Kidney capillary endothelial cell (primary cell): ENCODE results near the gene THSD4.

Source experiments
- DNase-seq: peaks from one replicate; pipeline ENCODE4 v3.0.0-alpha.2; 2018; ENCODE audit warnings: low spot score

The THSD4 gene

GRCh38 chr15:71688509-71689094, 573.3 kb downstream of the THSD4 start:
- no peak for DNase-seq

GRCh38 chr15:71691081-71691457, 575.8 kb downstream of the THSD4 start:
- no peak for DNase-seq

- no peak for DNase-seq
Measured at GRCh38 chr15:71691458-71692417, 576.5 kb downstream of the THSD4 start.

GRCh38 chr15:71697236-71697635, 582.0 kb downstream of the THSD4 start:
- no peak for DNase-seq

- DNase-seq: no peak
Measured at GRCh38 chr15:71698030-71698429, 582.8 kb downstream of the THSD4 start.

- no peak for DNase-seq
Measured at GRCh38 chr15:71698742-71699141, 583.5 kb downstream of the THSD4 start.

GRCh38 chr15:71699977-71700376, 584.7 kb downstream of the THSD4 start:
- DNase-seq: no peak

- no peak for DNase-seq
Measured at GRCh38 chr15:71701808-71702207, 586.5 kb downstream of the THSD4 start.

GRCh38 chr15:71702496-71702895, 587.2 kb downstream of the THSD4 start:
- DNase-seq: no peak

GRCh38 chr15:71705151-71705550, 589.9 kb downstream of the THSD4 start:
- no peak for DNase-seq

GRCh38 chr15:71706461-71707229, 591.4 kb downstream of the THSD4 start:
- DNase-seq: no peak

- DNase-seq: peak; percentile 14
Measured at GRCh38 chr15:71707230-71708050, 592.2 kb downstream of the THSD4 start.

- DNase-seq: no peak
Measured at GRCh38 chr15:71708051-71708429, 592.8 kb downstream of the THSD4 start.

- no peak for DNase-seq
Measured at GRCh38 chr15:71708741-71709140, 593.5 kb downstream of the THSD4 start.

GRCh38 chr15:71709808-71710418, 594.6 kb downstream of the THSD4 start:
- no peak for DNase-seq

GRCh38 chr15:71712182-71712581, 596.9 kb downstream of the THSD4 start:
- no peak for DNase-seq

- no peak for DNase-seq
Measured at GRCh38 chr15:71713191-71713809, 598.0 kb downstream of the THSD4 start.

GRCh38 chr15:71715914-71716313, 600.6 kb downstream of the THSD4 start:
- DNase-seq: no peak

- no peak for DNase-seq
Measured at GRCh38 chr15:71716990-71717389, 601.7 kb downstream of the THSD4 start.

GRCh38 chr15:71718116-71718910, 603.0 kb downstream of the THSD4 start:
- DNase-seq: no peak
